ENCODE data around the gene IFT52.
"Not testable (repeated sequence)": the region's sequence is repeated elsewhere in the genome, so short reads cannot be mapped to it uniquely, and the experiment has no call there.

IFT52 gene

DNA sequence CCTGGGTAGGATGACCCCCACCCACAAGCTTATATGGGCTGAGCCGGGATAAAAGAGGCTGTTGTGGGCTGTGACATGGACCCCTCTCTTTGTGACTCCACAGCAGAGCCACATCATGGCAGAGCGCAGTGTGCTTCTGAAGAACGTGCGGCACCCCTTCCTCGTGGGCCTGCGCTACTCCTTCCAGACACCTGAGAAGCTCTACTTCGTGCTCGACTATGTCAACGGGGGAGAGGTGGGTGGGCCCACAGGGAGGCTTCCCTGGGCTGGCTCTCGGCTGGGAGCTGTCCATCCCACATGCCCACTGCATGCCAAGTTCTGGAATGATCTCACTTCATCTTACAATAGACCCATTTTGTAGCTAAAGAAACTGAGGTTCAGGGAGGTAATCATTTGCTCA, 21.5 kb upstream of the IFT52 start:
- no peak for DNase-seq

DNA sequence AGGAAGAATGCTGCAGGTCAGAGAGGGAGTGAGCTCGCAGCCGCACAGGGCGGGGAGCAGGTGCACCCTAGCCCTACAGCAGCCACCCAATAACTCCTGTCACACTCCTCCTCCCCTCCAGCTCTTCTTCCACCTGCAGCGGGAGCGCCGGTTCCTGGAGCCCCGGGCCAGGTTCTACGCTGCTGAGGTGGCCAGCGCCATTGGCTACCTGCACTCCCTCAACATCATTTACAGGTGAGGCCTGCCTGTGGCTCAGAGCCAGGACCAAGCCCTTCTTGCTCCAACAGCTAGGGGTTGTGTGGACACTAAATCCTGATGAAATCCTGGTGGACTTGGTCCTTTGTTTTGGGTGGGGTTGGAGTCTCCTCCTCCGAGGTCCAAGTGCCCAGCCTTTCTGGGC, 20.2 kb upstream of the IFT52 start:
- DNase-seq = no peak

DNA sequence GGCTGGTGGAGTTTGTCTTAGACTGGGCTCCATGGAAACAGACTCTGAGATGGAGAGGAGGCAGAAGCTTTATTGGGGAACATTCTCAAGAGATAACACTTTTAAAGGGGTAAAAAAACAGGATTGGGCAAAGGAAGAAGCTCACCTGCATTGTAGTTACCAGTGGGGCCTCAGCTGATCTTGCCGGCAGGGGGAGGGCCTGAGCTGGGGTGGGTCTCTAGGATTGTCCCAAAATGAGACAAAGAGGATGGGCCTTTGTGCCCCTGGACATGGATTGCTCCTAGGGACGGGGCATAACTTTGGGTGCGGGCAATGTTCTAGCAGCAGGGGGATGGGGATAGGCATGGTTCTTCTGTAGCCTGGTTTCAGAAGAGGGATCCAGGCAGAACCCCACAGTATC, 19.4 kb upstream of the IFT52 start:
- no peak for DNase-seq

DNA sequence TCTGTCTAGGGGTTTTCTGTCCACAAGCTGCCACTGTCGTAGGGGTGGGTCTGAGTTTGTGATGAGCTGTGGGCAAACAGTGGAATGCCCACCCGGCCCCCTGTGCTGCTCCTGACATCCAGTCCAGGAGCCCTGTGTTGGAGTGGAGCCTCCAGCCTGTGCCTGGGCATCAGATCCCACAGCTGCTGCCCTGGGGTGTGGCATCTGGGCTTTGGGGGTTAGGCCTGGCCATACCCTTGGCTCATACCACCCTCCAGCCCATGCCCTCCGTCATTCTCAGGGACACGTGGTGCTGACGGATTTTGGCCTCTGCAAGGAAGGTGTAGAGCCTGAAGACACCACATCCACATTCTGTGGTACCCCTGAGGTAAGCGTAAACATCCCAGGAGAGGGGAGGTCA, 19.0 kb upstream of the IFT52 start:
- DNase-seq = no peak

DNA sequence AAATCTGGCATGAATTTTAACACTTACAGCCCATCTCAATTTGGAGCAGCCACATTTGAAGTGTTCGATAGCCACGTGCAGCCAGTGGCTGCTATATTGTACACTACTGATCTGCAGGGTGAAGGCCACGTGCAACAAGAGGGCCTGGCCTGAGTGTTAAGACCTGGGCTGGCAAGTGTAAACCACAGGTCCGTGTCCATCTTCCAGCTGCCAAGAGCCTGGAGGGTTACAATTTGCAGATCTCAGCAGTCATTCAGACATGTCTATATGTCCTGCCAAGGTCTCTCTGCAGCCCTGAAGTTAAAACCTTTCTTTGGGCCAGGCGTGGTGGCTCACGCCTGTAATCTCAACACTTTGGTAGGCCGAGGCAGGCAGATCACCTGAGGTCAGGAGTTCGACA, 17.8 kb upstream of the IFT52 start:
- no peak for DNase-seq

DNA sequence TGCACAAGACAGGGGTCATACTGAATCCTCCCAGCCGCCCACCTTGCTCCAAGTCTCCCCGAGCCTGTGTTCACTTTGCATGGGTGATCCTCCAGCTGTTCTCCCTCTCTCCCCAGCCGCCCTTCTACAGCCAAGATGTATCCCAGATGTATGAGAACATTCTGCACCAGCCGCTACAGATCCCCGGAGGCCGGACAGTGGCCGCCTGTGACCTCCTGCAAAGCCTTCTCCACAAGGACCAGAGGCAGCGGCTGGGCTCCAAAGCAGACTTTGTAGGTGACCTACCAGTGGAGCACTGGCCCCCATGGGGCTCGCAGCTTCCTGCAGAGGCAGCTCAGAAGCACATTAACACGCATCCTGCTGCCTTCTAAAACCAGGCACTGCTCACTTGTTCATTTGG, 14.6 kb upstream of the IFT52 start:
- no peak for DNase-seq

DNA sequence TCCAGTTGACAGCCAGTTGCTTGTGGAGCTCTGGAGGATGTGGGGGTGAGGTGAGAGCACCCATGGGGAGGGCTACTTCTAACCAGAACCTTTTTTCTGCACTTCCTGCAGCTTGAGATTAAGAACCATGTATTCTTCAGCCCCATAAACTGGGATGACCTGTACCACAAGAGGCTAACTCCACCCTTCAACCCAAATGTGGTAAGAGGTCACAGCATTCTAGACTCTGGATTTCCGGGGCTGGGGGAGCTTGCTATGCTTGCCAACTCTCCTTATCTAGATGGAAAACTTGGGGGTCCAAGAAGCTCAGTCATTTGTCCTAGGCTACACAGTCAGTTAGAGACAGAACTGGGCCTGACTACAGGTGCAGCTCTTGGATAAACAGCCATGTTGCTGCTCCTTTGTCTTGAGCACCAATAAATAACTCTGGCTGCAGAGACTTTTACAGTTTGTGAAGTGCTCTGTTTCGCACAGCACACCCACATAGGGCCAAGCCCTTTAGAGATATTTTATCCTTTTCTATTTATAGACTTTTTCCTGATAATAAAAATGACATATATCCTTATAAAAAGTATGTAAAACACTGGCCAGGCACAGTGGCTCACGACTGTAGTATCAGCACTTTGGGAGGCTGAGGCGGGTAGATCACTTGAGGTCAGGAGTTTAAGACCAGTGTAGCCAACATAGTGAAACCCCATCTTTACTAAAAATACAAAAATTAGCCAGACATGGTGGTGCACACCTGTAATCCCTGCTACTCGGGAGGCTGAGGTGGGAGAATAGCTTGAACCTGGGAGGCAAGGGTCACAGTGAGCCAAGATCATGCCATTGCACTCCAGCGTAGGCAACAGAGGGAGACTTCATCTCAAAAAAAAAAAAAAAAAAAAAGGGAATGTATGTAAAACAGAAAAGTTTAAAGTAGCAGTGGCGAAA, 10.6 kb upstream of the IFT52 start:
- no peak for DNase-seq

DNA sequence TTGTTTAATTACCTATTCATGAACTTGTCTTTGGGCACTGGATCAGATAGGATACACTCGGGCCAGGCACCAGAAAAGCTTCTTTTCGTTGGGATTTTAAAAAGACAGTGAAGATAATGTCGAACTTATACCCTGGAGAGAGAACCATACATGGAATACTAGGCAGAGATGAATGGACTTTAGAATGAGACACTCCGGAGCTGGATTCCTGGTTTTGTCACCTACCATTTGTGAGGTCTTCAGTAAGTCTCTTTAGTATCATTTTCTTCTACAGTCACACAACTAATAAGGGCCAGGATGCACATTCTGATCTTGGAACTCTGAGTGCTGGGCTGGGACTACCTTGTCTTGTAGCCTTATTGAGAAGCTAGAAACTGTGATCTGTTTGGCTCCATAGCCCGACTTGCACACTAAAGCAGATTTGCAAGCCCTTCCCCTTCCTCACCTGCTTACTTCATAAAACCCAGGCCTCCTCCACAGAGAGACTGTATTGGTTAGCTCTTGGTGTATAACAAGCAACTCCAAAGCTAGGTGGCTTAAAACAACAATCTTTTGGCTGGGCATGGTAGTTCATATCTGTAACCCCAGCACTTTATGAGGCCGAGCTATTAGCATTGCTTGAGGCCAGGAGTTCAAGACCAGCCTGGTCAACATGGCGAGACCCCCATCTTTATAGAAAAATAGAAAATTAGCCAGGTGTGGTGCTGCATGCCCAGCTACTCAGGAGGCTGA, 7.4 kb upstream of the IFT52 start:
- no peak for DNase-seq

DNA sequence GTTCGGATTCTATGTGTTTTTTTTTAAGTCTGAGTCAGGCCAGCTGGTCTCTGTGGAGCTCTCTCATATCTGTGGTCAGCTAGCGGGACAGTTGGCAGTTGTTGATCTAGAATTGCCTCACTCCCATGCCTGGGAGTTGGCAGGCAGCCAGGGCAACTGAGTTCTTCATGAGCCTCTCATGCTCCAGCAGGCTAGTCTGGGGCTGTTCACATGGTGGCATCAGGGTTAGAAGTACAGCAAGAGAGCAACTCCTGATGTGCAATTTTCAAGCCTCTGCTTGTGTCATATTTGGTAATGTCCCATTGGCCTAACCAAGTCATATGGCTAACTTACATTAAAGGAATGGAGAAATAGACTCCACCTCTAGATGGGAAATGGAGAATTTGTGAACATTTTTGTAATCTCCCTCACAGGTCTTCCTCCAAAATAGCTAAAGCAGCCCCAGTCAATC, 6.7 kb upstream of the IFT52 start:
- DNase-seq = no peak

DNA sequence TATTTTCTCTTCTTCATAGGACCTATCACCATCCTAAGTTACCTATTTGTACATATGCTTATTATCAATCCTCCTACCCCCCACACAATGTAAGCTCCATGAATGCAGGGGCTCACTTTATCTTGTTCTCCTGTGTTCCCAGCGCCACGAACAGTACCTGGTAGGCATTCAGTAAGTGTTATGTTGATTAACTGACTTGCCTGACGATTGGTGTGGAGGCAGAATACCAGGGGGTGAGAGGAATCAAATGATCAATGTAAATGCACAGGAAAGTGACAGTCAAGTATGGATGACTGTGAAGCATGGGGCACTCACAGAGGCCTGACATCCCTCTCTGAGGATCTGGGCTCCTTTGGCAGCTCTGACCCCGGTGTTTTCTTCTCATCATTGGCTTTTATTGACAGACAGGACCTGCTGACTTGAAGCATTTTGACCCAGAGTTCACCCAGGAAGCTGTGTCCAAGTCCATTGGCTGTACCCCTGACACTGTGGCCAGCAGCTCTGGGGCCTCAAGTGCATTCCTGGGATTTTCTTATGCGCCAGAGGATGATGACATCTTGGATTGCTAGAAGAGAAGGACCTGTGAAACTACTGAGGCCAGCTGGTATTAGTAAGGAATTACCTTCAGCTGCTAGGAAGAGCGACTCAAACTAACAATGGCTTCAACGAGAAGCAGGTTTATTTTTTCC, 6.1 kb upstream of the IFT52 start:
- DNase-seq = no peak

DNA sequence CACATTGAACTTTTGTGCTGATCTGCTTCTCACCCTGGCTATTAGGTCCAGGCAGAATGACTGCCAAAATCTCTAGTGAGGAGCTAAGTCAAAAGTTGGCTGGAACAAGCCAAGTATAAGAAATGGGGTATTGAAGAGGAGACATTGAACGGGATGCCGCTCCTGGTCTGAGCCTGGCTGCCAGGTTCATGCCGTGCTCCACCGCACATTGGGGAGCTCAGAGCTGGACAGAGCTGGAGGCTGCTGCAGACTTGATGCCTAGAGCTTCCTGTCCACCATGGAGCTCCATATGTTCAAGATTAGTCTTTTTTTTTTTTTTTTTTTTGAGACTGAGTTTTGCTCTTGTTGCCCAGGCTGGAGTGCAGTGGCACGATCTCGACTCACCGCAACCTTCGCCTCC, 4.1 kb upstream of the IFT52 start:
- no peak for DNase-seq

DNA sequence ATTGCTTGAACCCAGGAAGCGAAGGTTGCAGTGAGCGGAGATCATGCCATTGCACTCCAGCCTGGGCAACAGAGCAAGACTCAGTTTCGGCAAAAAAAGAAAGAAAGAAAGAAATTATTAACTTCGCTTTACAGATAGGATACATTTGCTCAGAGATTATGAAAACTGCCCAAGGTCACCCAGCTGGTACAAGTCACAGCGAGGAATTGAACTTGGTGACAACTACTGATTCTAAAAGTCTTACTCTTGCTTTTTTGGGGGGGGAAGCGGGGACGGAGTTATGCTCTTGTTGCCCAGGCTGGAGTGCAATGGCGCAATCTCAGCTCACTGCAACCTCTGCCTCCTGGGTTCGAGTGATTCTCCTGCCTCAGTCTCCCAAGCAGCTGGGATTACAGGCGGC, 2.2 kb upstream of the IFT52 start:
- not testable (repeated sequence) for DNase-seq

DNA sequence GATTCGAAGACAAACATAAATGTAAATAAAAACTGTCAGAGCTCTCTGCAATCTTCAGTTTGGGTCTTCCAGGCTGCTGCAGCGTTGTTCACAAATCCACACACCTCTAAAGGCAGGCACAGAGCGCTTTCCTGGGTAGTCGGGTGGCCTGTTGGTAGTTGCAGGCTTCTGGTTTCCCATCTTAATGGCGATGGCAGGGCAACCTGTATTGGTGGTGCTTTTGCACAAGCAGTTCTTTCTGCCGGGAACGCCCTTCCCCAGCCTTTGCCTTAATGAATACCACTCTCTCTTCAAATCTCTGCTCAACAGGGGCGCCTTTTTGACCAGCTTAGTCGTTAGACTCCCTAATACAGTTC, 723 bp upstream of the IFT52 start:
- no peak for DNase-seq

DNA sequence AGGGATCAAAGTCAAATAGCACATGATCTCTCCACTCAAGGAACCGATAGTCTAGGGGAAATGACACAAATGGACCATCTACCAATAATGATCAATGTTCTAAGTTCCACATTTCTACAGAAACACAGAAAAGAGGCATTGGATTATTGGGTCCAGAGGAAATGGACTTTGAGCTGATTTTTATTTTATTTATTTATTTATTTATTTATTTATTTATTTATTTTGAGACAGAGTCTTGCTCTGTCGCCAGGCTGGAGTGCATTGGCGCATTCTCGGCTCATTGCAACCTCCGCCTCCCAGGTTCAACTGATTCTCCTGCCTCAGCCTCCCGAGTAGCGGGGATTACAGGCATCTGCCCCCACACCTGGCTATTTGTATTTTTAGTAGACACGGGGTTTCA, 11.2 kb downstream of the IFT52 start:
- DNase-seq = not testable (repeated sequence)

DNA sequence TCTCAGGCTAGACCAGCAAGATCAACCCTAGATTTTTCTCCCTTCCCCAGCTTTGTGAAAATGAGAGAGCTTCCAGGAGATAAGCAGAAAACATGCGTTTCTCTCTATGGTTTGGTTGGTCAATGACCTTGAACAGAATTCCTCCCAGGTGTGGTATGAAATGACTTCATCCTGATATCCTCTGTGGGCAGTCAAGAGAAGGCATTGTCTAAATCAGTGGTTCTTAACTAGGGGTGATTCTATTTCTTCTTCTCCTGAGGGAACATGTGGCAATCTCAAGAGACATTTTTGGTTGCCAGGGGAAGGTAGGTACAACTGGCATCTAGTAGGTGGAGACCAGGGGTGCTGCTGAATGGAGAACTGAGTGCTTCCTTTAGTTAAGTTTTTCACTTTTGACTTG, 12.4 kb downstream of the IFT52 start:
- no peak for DNase-seq

DNA sequence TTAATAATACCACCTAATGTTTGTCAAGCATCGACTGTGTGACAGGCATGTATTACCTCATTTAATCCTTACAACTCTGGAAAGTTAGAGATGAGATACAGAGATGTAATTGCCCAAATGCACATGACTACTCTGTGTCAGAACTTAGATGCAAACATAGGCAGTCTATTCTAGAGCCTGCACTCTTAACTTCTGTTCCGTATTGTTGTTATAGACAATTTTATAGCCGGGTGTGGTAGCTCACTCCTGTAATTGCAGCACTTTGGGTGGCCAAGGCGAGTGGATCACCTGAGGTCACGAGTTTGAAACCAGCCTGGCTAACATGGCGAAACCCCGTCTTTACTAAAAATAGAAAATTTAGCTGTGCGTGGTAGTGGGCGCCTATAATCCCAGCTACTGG, 15.0 kb downstream of the IFT52 start:
- no peak for DNase-seq

DNA sequence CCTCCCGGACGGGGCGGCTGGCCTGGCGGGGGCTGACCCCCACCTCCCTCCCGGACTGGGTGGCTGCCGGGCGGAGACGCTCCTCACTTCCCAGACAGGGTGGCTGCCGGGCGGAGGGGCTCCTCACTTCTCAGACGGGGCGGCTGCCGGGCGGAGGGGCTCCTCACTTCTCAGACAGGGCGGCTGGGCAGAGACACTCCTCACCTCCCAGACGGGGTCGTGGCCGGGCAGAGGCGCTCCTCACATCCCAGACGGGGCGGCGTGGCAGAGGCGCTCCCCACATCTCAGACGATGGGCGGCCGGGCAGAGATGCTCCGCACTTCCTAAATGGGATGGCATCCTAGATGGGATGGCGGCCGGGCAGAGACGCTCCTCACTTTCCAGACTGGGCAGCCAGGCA, 16.5 kb downstream of the IFT52 start:
- not testable (repeated sequence) for DNase-seq

DNA sequence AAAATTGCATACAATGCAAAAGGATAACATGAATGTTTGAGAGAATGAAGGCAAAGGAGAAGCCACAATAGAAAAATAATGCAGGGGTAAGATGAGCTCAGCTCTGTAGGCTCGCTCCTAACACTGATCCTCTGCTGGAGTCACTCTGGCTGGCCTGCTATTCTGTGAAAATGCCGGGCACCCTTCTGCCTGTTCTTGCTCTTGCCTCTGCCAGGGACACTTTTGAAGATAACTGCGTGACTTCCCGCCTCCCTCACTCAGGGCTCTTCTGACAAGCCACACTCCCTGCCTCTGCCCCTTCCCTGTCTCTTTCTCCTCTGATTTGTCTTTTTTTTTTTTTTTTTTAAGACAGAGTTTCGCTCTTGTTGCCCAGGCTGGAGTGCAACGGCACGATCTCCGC, 40.9 kb downstream of the IFT52 start:
- no peak for DNase-seq

DNA sequence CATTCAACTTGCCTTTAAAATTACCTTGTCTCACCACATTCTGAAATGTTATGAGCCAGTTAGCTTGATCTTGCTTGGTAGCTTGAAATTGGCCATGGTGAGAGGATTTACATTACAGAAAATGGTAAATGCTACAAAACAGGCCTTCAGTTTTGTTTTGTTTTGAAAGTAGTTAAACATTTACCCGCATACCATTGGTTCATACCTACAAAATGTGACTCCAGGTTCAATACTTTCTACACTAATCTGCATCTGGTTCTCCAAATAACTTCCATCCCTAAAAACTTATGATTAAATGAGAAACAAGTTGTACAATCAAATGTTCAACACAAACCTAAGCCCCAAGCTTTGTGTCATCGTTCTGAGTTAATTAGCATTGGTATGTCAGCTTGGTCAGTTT, 45.7 kb downstream of the IFT52 start:
- DNase-seq = no peak

DNA sequence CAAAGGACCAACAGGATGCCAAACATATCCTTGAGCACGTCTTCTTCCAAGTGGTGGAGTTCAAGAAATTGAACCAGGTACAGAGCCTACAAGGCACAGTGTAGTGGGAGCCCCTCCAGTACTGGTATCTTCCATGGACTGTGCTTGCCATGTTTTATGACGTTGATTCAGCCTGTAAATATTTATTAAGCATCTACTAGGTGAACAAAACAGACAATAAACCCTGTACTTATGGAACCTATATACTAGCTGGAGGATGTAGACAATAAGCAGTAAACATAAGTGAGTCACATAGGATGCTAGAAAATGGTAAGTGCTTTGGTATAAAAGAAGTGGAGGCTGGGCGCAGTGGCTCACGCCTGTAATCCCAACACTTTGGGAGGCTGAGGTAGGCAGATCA, 51.8 kb downstream of the IFT52 start:
- no peak for DNase-seq

DNA sequence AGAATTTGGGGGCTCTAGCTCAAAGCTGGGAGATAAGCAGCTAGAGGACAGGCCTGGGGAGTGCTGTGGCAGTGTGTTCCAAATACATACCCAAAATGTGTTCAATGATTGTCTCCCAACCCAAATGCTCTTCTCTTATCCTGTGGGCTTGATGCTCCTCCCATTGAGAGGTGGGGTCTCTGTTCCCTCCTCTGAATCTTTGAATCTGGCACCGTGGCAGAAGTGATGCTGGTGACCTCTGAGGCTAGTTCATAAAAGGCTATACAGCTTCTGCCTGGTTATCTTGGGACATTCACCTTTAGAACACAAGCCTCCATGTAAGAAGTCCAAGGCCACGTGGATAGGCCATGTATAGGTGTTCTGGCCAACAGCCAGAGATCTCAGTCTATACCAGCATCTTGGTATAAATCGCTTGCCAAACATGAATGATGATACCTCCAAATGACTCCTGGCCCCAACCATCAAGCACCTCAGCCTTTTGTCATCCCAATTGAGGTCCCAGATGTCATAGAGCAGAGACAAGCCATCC, 60.3 kb downstream of the IFT52 start:
- no peak for DNase-seq

DNA sequence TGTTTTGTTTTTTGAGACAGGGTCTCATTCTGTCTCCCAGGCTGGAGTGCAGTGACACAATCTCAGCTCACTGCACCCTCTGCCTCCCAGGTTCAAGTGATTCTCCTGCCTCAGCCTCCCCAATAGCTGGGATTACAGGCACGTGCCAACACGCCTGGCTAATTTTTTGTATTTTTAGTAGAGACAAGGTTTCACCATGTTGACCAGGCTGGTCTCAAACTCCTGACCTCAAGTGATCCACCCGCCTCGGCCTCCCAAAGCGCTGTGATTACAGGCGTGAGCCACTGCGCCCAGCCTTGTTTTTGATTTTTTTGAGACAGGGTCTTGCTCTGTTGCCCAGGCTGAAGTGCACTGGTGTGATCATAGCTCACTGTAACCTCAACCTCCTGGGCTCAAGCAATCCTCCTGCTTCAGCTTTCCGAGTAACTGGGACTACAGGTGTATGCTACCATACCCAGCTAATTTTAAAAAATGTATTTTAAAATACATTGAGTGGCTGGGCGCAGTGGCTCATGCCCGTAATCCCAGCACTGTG, 61.0 kb downstream of the IFT52 start:
- not testable (repeated sequence) for DNase-seq

DNA sequence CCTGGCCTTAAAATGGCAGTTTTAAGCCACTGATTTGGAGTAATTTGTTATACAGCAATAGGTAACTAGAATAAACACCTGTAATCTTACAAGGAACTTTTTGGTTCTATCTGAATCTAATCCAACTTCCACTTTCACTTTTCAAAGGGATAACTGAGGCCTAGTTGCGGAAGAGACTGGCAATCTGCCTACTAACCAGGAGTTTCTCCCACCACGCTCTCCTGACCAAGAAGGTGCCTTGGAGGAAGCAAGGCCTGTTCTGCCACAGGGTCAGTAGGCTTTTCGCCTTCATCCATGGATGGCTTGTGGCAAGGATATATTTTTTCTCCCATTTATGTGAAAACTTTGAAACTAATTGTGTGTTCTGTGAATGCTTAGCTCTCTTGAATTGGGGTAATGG, 63.2 kb downstream of the IFT52 start:
- DNase-seq = no peak

All from activated effector memory CD4-positive, alpha-beta T cell treated with Interleukin-2 at 50 U/mL for 16 hours (primary cell).